Measurements from ENCODE around the gene RXFP3. TPM values are rescaled to one million over a fixed set of nuclear protein-coding genes. Genes with fewer than 3 reads are reported as not detected.

The RXFP3 gene
- total and polyA plus RNA-seq, 8 donors = 0.09 to 0.16 (median 0.09) TPM; not detected in 5

DNA sequence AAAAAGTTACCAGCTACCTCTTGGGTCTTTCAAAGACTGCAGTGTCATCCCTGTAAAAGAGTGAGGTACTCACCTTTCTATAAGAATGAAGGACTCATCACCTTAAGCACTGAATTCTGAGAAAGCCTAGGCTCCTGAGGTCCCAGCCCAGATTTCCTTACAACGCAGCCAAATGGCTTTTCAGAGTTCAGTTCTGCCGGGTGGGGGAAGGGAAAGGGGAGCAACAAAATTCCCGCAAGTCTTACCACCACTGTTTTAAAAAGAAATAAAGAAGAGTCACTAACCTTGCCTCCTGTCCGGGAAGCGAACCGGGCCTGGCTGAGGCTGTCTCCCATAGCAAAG, 44.8 kb upstream of the RXFP3 start:
- H3K9me3 ChIP-seq = no peaks in the 10 kb centered on the region
- TF ChIP-seq, protein P1, sequence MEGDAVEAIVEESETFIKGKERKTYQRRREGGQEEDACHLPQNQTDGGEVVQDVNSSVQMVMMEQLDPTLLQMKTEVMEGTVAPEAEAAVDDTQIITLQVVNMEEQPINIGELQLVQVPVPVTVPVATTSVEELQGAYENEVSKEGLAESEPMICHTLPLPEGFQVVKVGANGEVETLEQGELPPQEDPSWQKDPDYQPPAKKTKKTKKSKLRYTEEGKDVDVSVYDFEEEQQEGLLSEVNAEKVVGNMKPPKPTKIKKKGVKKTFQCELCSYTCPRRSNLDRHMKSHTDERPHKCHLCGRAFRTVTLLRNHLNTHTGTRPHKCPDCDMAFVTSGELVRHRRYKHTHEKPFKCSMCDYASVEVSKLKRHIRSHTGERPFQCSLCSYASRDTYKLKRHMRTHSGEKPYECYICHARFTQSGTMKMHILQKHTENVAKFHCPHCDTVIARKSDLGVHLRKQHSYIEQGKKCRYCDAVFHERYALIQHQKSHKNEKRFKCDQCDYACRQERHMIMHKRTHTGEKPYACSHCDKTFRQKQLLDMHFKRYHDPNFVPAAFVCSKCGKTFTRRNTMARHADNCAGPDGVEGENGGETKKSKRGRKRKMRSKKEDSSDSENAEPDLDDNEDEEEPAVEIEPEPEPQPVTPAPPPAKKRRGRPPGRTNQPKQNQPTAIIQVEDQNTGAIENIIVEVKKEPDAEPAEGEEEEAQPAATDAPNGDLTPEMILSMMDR (IDR thresholded peaks at IDR 0.05) = no peak
- H3K4me3 ChIP-seq = peak overlapping the region in 2 of 4 donors; percentile 12 to 40
- ATAC-seq = peak in 1 of 4 donors; percentile 15
- WGBS, 2 donors = 17 to 18% methylated on average over 6 of the region's 6 CpGs
- no peaks in the 10 kb centered on the region for H3K36me3 ChIP-seq
- H3K27ac ChIP-seq = no peak overlapping the region
- peaks cover 0 to 6% (median 0%) of the 10 kb centered on the region in 4 donors for H3K27me3 ChIP-seq
- no peaks in the 10 kb centered on the region for H3K4me1 ChIP-seq
- FAIRE-seq = no peak
- no peak for DNase-seq
- intact Hi-C loops (cut with DNase I) = no loop called here

DNA sequence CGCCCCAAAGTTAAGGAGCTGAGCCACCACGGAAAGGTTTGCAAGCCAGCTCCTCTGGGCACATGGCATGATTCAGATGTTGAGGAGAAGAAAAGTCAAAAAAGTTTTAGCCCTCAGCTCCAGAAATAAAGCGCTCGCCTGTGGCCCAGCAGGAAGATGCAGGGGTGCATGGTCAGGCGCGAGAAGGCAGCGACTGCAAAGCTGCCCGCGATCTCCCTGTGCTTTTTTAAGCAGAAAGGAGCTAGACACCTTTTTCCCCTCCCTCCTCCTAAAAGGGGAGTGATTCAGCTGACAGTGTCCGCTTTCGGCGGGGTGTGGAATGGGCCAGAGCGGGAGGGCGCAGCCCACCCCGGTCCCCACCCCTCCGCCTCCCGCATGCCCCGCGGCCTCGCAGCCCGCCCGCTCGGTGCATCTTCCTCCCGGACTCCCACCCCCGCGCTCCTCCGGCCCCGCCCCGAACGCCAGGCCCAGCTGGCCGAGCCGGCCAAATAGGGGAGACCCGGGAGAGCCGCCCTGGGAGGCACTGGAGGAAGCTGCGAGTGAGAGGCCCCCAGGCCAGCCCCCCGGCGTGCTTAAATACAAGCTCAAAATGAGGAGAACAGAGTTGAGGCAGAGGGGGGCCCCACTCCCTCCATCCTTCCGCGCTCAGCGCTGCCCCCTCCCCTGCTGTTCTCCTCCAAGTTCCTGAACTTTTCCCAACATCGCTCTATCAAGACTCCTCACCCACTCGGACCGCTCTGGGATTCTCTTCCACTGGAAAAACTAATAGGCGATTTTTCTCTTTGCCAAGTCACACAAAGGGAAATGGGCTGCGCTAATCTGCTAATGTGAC, 44.2 kb upstream of the RXFP3 start, which contains the start of gene ADAMTS12:
Gene ADAMTS12 (minus strand): TSS at position 203 of the 832 bp plus-strand sequence. CDS start 134 bp downstream, at position 69.
- H3K36me3 ChIP-seq = no peaks in the 10 kb centered on the region
- TF ChIP-seq, protein P1 (IDR thresholded peaks at IDR 0.05) = no peak
- intact Hi-C loops (cut with DNase I) = no loop called here
- peaks cover 0 to 6% (median 0%) of the 10 kb centered on the region in 4 donors for H3K27me3 ChIP-seq
- peak; percentile 7 to 67 (median 26) for DNase-seq
- ATAC-seq = peak; percentile 45 to 72 (median 66)
- 3 to 5% methylated on average over 35 to 45 of the region's 45 CpGs for WGBS, 2 donors
- no peak for FAIRE-seq
- no peaks in the 10 kb centered on the region for H3K9me3 ChIP-seq
- no peaks in the 10 kb centered on the region for H3K4me1 ChIP-seq
- H3K27ac ChIP-seq = no peak within 1 kb of the TSS
- peak within 1 kb of the TSS in 2 of 4 donors; percentile 12 to 40 for H3K4me3 ChIP-seq

DNA sequence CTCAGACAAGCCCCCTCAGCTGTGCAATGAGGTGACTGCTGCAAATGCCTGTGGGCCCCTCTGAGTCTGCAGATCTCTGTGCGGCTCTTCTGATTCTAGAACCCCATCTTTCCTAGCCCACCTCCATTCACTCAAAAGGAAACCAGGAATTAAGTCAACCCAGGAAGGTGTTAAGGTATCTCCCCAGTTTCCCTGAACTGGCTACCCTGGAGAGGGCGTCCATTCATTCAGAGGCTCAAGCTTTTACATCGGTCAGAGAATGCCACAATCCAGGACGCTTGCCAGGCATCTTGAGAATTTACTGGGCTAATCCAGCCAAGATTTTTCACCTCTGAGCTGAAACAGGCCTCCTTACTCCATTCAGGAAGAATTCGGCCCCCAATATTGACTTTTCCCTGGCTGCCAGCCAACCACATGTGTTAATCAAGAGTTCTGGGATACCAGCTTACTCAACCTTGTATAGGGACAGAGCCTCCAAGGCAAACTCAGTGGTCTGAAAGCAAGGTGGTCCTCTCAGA, 43.5 kb upstream of the RXFP3 start:
- H3K4me3 ChIP-seq = no peak overlapping the region
- 22 to 24% methylated on average over 5 of the region's 5 CpGs for WGBS, 2 donors
- ATAC-seq = peak; percentile 51 to 73 (median 62)
- peaks cover 0 to 6% (median 0%) of the 10 kb centered on the region in 4 donors for H3K27me3 ChIP-seq
- intact Hi-C loops (cut with DNase I) = no loop called here
- no peaks in the 10 kb centered on the region for H3K9me3 ChIP-seq
- no peak for FAIRE-seq
- H3K4me1 ChIP-seq = no peaks in the 10 kb centered on the region
- no peak overlapping the region for H3K27ac ChIP-seq
- no peaks in the 10 kb centered on the region for H3K36me3 ChIP-seq
- TF ChIP-seq, protein P1 (IDR thresholded peaks at IDR 0.05) = no peak
- DNase-seq = peak in 5 of 6 donors; percentile 31 to 65 (median 57)

DNA sequence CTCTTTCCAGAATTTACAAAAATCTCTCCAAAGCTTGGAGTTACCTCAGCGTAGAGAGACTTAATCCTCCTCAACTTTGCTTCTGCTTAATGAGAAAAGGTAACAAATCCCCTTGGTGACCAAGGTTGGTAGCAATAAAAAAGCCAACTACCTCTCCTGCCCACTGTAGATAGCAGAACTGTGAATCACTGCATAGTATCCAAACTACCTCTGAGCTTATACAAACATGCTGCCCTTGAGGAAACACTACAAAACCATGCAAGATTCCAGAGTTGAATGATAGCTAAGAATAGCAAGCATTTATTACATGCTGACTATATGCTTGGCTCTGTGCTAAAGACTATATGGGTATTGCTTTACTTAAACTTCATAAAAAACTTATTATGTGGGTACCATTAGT, 41.6 kb upstream of the RXFP3 start:
- Histone ChIP-seq H3K9me3 (no peaks in the 10 kb centered on the region), H3K27me3 (no peaks in the 10 kb centered on the region), H3K4me3 (no peak overlapping the region), H3K4me1 (no peaks in the 10 kb centered on the region), H3K36me3 (no peaks in the 10 kb centered on the region), H3K27ac (no peak overlapping the region)
- FAIRE-seq = no peak
- intact Hi-C loops (cut with DNase I) = no loop called here
- 54 to 69% methylated on average over 1 of the region's 1 CpG for WGBS, 2 donors
- DNase-seq = no peak
- no peak for ATAC-seq
- TF ChIP-seq, protein P1 (IDR thresholded peaks at IDR 0.05) = no peak

DNA sequence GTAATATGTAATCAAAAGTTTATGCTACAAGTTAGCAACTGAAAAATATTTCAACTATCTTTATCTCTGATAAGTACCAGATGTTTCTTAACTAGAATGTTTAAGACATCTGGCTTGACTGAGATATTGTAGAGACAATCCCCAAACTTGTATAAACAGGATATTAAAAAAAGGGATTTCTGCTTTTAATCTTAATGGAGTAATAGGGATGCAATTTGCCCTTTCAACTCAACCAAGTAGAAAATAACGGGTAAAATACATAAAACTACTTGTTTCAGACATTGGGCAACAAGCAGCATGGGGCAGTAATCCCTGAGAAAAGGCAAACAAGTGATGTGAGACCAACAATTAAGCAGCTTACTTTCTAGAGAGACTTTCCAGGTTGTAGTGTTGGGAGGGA, 35.0 kb upstream of the RXFP3 start:
- 29 to 48% methylated on average over 1 of the region's 1 CpG for WGBS, 2 donors
- no peaks in the 10 kb centered on the region for H3K27me3 ChIP-seq
- no peak for FAIRE-seq

More for the DNA sequence above, 35.0 kb upstream of the RXFP3 start:
- ATAC-seq (no peak), DNase-seq (no peak)
- intact Hi-C loops (cut with DNase I) = no loop called here
- H3K9me3 ChIP-seq = peaks cover 0 to 2% (median 0%) of the 10 kb centered on the region in 4 donors
- H3K27ac ChIP-seq = no peak overlapping the region
- no peaks in the 10 kb centered on the region for H3K4me1 ChIP-seq
- TF ChIP-seq, protein P1 (IDR thresholded peaks at IDR 0.05) = no peak
- H3K4me3 ChIP-seq = no peak overlapping the region
- H3K36me3 ChIP-seq = no peaks in the 10 kb centered on the region

Data from pancreas (tissue), 10 donors.